Vagina (tissue), 2 donors: Measurements from ENCODE around the gene OR6B3. TPM values are rescaled to one million over a fixed set of nuclear protein-coding genes. Genes with fewer than 3 reads are reported as not detected.

Experiments used
- DNase-seq, 2 donors: peaks; one replicate each; pipeline ENCODE4 v3.0.0-alpha.2; 2017; ENCODE audit errors: extremely low spot score in 2 of 2
- H3K27ac ChIP-seq: fragments of 200-600 bp; sonication (generic); one replicate; pipeline ENCODE4 v1.5.1; 2019
- H3K27me3 ChIP-seq: fragments of 200-600 bp; sonication (generic); one replicate; pipeline ENCODE4 v1.5.1; 2019
- H3K36me3 ChIP-seq, 2 donors: fragments of 200-600 bp; sonication (generic); one replicate each; pipeline ENCODE4 v1.5.1; 2017 to 2019
- H3K4me1 ChIP-seq: fragments of 200-600 bp; sonication (generic); one replicate; pipeline ENCODE4 v1.5.1; 2019
- H3K4me3 ChIP-seq, 2 donors: fragments of 200-600 bp; sonication (generic); 1 replicate in 1 of 2; 2 replicates in 1 of 2; pipeline ENCODE4 v1.5.1; 2016 to 2019
- H3K9me3 ChIP-seq: fragments of 200-600 bp; sonication (generic); one replicate; pipeline ENCODE4 v1.5.1; 2019
- POLR2A ChIP-seq, 2 donors: fragments of 450-650 bp; IDR thresholded peaks; one replicate each; pipeline ENCODE4 v1.6.1; 2017; ENCODE audit warnings: antibody characterized with exemption in 2 of 2, mild to moderate bottlenecking in 2 of 2, moderate library complexity in 2 of 2
- POLR2AphosphoS5 ChIP-seq, 2 donors: sonication (generic); formaldehyde crosslinking; IDR thresholded peaks; one replicate each; pipeline ENCODE4 v1.9.0; 2017; ENCODE audit warnings: antibody characterized with exemption in 2 of 2, mild to moderate bottlenecking in 2 of 2, low read depth in 1 of 2; ENCODE audit not compliant: insufficient read depth in 1 of 2
- intact Hi-C: fragments of 100-400 bp; cut with DNase I; formaldehyde crosslinking; loops from one replicate; pipeline ENCODE4 v1.15.1; 2023
- total RNA-seq: library from RNA; depleted of rRNA; stranded (reverse); fragments of >200 nt; gene quantifications from one replicate; pipeline ENCODE4 v1.2.3, GENCODE V29; 2016
- TF ChIP-seq, protein P1 (sequence below), 3 experiments: fragments of 450-650 bp in 2 of 3; fragments of 200-600 bp in 1 of 3; sonication (generic) in 1 of 3; IDR thresholded peaks; one replicate each; pipeline ENCODE4 v1.5.1; 2017 to 2019; ENCODE audit warnings: antibody characterized with exemption in 3 of 3, mild to moderate bottlenecking in 2 of 3, moderate library complexity in 2 of 3

Gene OR6B3
- total RNA-seq, 1 donor from 2014 or later = not detected

DNA sequence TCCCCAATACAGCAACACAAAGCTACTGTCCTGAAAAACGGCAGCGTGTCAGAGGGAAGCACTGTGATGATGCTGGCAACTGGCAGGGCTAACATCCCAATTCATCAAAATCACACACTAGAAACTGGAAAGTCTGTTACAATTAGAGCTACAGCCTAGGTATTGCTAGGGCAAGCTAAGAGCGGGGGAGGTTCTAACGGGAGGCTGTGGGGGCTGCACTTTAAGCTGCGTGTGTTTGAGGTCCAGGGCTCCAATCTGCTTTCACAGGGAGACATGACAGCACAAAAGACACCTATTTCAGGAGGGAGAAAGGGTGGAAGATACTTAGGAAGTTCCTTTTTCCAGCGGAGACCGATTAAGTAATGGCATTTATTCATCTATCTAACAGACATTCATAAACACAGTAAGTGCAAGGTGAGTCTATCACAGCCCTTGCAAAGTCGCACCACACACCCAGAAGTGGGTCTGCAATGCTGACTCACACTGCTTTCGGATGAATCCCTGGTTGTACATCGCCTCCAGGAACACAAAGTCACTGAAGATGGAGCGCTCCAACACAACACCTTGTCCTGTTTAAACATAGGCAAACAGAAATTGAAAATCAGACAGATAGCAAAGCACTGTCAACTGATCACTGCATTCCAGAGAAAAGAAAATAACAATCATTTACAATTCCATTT lies 35.1 kb downstream of the OR6B3 start:
- TF ChIP-seq POLR2AphosphoS5 (IDR thresholded peaks at IDR 0.05; ENCODE audit: insufficient read depth in 1 of 2, low read depth in 1 of 2) (no peak), POLR2A (IDR thresholded peaks at IDR 0.05) (no peak)
- TF ChIP-seq, protein P1, sequence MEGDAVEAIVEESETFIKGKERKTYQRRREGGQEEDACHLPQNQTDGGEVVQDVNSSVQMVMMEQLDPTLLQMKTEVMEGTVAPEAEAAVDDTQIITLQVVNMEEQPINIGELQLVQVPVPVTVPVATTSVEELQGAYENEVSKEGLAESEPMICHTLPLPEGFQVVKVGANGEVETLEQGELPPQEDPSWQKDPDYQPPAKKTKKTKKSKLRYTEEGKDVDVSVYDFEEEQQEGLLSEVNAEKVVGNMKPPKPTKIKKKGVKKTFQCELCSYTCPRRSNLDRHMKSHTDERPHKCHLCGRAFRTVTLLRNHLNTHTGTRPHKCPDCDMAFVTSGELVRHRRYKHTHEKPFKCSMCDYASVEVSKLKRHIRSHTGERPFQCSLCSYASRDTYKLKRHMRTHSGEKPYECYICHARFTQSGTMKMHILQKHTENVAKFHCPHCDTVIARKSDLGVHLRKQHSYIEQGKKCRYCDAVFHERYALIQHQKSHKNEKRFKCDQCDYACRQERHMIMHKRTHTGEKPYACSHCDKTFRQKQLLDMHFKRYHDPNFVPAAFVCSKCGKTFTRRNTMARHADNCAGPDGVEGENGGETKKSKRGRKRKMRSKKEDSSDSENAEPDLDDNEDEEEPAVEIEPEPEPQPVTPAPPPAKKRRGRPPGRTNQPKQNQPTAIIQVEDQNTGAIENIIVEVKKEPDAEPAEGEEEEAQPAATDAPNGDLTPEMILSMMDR (IDR thresholded peaks at IDR 0.05) = no peak
- Histone ChIP-seq H3K27me3 (no peaks in the 10 kb centered on the region), H3K9me3 (no peaks in the 10 kb centered on the region), H3K36me3 (peaks cover 0 to 64% of the 10 kb centered on the region in 2 donors), H3K27ac (no peak overlapping the region), H3K4me1 (peaks cover 12% of the 10 kb centered on the region), H3K4me3 (no peak overlapping the region)
- no peak for DNase-seq
- intact Hi-C loops = no loop called here

DNA sequence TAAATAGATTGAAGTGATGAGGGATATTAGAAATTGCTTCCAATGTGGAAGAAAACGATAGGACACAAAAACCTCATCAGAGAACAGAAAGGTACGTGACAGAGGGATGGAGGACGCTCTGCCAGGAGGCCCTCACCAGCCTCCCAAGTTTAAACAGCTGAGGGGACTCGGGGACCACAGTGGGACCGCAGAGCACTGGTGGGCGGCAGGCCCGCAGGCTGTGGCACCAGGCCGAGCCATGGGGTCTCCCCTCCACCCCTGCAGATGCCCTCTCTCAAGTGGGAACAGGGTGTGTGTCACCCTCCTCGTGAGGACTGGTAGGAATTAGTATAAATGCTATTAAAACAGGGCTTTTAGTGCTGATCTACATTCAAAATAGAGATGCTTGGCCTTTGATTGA lies 39.0 kb downstream of the OR6B3 start:
- no peak for TF ChIP-seq POLR2A (IDR thresholded peaks at IDR 0.05)
- TF ChIP-seq, protein P1 (IDR thresholded peaks at IDR 0.05) = no peak
- TF ChIP-seq POLR2AphosphoS5 (IDR thresholded peaks at IDR 0.05; ENCODE audit: insufficient read depth in 1 of 2, low read depth in 1 of 2) = no peak
- Histone ChIP-seq H3K9me3 (no peaks in the 10 kb centered on the region), H3K4me1 (no peaks in the 10 kb centered on the region), H3K36me3 (peaks cover 0 to 78% of the 10 kb centered on the region in 2 donors), H3K27me3 (no peaks in the 10 kb centered on the region), H3K27ac (no peak overlapping the region), H3K4me3 (no peak overlapping the region)
- DNase-seq = no peak
- intact Hi-C loops = no loop called here

DNA sequence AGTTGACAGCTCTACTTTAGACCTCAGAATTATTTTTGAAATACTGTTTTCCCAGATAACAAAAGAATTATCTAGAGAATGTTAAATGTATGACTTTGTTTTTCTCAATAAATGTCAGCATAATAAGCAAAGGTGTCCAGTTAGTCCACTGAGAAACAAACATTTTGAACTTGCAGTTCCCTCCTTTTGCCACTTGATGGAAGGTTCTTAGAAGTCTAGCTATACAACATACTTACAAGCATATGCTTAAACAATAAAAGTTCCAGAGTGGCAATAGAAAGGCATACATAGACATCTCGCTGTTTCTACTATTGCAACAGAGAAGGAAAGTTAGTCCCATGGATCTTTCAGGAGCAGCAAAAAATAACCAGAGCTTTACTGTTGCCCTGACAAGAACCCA lies 40.0 kb downstream of the OR6B3 start:
- TF ChIP-seq POLR2A (IDR thresholded peaks at IDR 0.05) = no peak
- TF ChIP-seq, protein P1 (IDR thresholded peaks at IDR 0.05) = no peak
- no peak for TF ChIP-seq POLR2AphosphoS5 (IDR thresholded peaks at IDR 0.05; ENCODE audit: insufficient read depth in 1 of 2, low read depth in 1 of 2)
- Histone ChIP-seq H3K4me3 (no peak overlapping the region), H3K36me3 (peaks cover 0 to 77% of the 10 kb centered on the region in 2 donors), H3K27ac (no peak overlapping the region), H3K4me1 (no peaks in the 10 kb centered on the region), H3K9me3 (no peaks in the 10 kb centered on the region), H3K27me3 (no peaks in the 10 kb centered on the region)
- no peak for DNase-seq
- intact Hi-C loops = no loop called here

DNA sequence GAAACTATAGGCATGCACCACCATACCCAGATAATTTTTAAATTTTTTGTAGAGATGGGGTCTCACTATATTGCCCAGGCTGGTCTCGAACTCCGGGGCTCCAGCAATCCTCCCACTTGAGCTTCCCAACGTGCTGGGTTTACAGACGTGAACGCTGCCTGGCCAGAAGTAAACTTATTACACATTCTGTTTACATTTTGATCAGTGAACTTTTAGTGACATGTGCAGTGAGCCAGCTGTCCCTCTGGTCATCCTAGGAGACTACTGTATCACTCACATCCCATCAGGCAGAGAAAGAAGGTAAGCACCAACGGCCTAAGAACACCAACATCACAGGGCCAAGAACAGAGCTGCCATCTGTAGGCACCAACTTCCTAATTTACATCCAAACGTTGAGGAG lies 50.3 kb downstream of the OR6B3 start:
- Histone ChIP-seq H3K27ac (no peak overlapping the region), H3K27me3 (no peaks in the 10 kb centered on the region), H3K4me3 (no peak overlapping the region), H3K4me1 (no peaks in the 10 kb centered on the region), H3K9me3 (no peaks in the 10 kb centered on the region), H3K36me3 (peaks cover 0 to 71% of the 10 kb centered on the region in 2 donors)
- TF ChIP-seq, protein P1 (IDR thresholded peaks at IDR 0.05) = no peak
- TF ChIP-seq POLR2A (IDR thresholded peaks at IDR 0.05) = no peak
- no peak for TF ChIP-seq POLR2AphosphoS5 (IDR thresholded peaks at IDR 0.05; ENCODE audit: insufficient read depth in 1 of 2, low read depth in 1 of 2)
- intact Hi-C loops = no loop called here
- DNase-seq = peak in 1 of 2 donors; percentile 22

DNA sequence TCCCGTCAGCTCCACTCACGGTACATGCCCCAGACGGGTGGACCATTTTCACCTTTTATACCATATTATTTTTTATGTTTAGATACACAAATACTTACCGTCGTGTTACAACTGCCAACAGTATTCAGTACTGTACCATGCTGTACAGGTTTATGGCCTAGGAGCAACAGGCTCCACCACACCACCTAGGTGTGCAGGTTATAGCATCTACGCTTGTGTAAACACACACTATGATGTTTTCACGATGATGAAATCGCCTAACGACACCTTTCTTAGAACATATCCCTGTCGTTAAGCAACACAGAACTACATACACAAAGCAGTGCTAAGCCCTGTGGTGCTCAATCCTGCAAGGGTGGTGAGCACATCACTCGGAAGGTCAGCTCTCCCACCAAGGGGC lies 52.6 kb downstream of the OR6B3 start:
- Histone ChIP-seq H3K36me3 (peaks cover 0 to 59% of the 10 kb centered on the region in 2 donors), H3K9me3 (no peaks in the 10 kb centered on the region), H3K4me1 (no peaks in the 10 kb centered on the region), H3K4me3 (no peak overlapping the region), H3K27me3 (no peaks in the 10 kb centered on the region), H3K27ac (no peak overlapping the region)
- intact Hi-C loops = no loop called here
- TF ChIP-seq POLR2AphosphoS5 (IDR thresholded peaks at IDR 0.05; ENCODE audit: insufficient read depth in 1 of 2, low read depth in 1 of 2) = no peak
- TF ChIP-seq, protein P1 (IDR thresholded peaks at IDR 0.05) = no peak
- DNase-seq = peak in 1 of 2 donors; percentile 37
